ENCODE measurements around the gene CSRP2.

CSRP2 gene

DNA sequence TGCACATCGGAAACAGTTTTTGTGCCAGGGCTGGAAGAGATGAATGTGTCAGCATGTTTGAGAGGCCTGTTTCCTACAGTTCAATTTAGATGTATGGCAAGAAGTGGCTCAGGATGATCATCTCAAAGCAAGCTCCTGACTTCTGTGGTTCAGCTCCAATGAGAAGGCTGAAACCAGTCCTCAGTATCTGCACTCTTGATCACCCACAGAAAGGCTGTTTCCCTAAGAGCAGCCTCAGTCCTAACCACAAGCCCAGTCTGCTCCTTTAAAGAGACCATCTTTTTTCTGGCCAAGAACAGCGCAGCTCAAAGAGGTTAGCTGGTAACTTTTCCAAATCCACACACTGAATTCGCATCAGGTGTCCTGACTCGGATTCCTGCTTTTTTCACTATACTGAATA lies 19.2 kb downstream of the CSRP2 start:
- DNase-seq: no peak

DNA sequence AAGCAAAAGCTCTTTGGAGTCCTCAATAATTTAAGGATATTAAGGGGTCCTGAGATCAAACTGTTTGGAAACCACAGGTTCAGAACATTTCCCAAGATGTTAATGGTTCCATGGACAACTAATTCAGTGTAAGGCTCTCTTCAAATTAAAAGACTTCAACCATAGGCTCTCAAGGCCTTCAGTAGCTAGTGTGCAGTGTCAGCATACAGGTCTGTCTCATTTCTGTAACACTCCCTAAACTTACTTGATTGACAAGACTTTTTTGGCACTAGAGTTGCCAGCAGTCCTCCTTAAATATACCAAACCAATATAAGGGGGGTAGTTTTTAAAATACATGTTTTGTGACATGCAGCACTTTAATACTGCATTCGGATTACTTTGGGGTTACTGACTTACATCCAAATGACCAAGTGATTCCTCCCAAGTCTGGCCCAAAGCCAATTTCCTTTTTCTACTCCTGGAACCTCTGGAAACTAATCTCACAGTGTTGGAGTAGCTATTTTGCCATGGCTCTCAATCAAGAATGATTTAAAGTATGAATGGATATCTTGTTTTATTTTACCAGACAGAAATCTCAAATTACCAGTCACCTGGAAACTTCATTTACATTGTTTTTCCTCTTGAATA lies 22.7 kb downstream of the CSRP2 start:
- no peak for DNase-seq

DNA sequence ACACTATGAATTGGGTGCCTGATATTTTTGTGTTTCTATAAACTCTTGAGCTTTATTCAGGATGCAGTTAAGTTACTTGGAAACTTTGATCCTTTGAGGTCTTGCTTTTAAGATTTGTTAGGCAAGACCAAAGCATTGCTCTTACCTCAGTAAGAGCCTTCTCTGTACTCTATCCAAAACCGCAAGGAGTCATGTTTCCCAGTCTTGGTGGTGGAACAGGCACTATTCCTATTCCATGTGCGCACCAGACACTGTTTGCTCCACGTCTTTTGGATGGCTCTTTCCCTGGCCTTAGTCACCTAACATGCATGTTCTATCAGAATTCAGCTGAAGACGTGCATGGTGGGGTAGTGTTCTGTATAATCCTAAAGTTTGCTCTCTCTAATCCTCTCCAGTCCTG lies 23.5 kb downstream of the CSRP2 start:
- DNase-seq: no peak

DNA sequence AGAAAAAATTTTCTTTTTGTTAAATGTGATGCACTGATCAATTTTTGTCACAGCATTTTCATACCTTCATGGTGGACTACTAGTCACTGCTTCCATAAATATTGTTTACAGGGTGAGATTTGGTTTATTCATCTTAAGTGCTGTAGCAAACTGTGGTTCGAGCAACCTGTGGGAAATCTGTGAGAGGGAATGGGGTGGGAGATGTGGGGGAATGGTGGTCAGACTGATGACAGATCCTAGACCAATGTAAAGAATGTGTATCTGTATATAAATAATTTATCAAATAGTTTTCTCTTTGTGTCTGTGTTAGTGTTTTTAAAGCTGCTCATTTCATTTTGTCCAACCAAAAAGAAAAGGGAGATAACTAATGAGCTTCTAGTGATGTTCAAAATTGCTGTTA lies 26.7 kb downstream of the CSRP2 start:
- no peak for DNase-seq

DNA sequence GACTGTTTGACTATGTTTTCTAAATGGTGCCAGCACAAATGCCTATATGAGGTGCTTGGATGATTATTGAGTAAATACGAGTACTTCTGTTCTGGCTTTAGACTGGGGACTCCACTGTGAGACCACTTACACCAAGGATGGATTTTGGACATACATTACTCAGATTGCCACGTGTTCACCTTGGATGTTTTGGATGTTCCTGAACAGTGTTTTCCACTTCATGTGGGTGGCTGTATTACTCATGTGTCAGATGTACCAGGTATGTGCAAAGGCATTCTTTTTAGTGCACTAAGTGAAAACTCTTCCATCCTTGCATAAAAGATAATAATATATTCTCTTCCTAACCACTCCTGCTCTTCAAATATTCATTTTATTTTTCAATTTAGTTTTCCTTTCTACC lies 30.7 kb downstream of the CSRP2 start:
- DNase-seq: no peak

DNA sequence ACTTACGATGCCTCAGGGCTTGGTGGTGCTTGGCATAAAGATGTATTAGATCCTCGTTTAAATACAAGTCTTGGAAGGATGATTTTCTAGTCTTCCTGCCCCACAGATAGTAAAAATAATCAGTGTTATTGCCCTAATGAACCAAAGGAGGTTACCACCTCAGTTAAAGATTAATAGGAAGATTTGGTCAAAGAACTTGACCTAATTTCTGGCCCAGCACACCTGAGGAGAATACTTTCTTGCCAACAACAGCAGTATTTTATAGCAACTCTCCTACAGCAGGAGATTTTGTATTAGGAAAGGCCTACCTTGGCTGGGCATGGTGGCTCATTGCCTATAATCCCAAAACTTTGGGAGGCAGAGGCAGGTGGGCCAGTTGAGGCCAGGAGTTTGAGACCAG lies 31.6 kb downstream of the CSRP2 start:
- no peak for DNase-seq

DNA sequence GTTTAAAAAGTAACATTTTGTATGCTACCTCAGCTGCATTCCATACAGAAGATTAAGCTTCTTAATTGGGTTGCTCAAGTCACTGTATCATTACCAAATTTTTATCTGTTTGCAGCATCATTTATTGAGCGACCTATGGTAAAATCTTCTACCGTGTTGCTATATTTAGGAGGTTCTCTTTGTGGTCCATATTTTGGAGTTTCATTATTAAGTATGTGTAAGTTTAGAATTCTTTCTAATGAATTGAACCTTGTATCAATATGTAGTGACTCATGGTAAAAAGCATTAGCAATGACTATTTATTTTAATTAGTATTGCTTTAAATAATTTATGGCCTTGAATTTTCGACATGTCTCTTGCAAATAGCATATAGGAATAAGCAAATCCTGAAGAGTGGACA lies 42.2 kb downstream of the CSRP2 start:
- no peak for DNase-seq

DNA sequence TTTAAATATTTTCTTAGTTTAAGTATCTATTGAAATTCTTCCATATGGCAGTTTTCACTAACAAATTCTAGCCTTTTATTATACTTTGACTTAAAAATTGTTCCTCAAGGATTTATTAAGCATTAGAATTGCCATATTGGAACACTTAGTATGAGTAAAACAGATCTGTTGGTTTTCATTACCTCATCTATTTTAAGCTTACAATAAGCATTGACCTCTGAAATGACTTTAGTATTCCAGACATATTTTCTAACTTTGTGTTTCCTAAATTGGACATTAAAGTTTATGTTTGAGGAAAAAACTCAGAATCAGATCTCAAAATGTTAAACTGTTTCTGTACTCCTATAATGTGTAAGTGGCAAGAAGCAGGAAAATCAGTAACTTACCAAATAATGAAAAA lies 48.4 kb downstream of the CSRP2 start:
- DNase-seq: no peak

DNA sequence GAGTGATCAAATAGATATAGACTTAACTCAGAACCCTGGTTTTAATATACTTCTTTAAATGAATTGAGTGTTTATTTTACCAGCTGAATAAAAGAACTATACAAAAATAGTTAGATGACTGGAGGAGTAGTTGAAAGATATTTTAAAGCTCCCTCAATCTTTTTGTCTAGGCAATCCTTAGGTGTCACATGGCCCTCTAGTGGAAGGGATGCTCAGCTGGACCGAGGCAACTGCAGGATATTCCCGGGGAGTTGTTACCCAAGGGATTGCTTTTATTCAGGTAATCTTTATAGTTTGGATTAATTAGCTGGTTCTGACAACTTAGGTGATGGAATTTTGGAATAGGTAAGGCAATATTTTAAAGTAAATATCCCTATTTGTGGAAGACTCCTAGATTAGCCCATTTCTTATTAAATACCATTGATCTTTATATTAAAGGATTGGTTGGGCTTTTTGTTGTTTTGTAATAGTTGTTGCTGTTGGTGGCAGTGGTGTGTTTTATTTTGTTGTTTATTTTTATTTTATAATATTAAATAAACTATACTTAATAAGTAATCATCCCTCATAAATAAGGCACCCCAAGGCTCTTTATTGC lies 57.8 kb downstream of the CSRP2 start:
- DNase-seq: no peak

DNA sequence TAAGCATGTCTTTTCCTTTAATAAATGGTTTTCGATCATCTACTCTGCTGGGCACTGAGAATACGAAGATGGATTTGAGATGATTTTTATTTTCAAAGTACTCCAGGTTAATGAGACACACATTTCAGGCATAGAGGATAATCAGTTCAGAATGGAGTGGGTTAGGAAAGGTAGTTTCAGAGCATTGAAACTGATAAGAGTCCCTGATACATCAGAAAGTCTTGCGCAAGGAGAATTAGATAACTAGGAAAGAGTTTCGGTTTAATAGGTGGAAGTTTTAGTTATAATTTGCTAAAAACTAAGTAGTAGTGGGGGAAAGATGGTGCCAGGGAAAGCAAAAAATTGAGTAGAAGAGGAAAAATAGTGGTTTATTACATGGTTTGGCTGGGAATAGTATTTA lies 64.8 kb downstream of the CSRP2 start:
- no peak for DNase-seq

DNA sequence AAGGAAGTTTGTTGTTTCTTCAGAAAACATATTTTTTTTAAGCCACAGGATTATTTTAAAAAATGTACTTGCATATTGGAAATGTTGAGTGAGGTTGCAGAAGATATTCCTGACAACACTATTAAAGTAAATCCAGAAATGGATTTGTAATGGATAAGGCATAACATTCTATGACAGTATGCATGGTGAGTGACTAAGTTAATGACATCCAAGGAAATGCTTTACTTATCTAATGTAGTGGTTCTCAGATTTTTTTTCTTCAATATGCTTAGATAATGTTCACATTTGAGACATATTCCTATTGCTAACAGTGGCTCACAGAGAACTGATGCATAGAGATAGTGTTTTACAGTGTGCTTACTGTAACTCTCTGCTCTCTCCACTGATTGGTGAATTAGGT lies 65.6 kb downstream of the CSRP2 start:
- DNase-seq: no peak

DNA sequence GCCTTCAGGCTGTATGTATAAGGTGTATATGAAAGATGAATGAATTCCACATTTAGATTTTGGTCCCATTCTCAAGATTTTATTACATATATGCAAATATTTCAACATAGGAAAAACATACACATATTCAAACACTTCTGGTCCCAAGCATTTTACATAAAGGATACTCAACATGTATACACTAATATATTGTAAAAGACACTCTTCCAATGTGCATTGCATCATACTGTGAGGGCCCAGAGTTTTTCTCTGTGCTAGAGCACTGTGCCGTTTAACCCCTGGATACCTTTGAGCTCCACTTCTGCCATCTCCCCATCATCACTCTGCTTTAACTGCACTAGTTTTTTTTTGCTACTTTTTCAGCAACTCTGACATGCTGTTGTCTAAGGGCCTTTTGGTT lies 66.8 kb downstream of the CSRP2 start:
- DNase-seq: no peak

DNA sequence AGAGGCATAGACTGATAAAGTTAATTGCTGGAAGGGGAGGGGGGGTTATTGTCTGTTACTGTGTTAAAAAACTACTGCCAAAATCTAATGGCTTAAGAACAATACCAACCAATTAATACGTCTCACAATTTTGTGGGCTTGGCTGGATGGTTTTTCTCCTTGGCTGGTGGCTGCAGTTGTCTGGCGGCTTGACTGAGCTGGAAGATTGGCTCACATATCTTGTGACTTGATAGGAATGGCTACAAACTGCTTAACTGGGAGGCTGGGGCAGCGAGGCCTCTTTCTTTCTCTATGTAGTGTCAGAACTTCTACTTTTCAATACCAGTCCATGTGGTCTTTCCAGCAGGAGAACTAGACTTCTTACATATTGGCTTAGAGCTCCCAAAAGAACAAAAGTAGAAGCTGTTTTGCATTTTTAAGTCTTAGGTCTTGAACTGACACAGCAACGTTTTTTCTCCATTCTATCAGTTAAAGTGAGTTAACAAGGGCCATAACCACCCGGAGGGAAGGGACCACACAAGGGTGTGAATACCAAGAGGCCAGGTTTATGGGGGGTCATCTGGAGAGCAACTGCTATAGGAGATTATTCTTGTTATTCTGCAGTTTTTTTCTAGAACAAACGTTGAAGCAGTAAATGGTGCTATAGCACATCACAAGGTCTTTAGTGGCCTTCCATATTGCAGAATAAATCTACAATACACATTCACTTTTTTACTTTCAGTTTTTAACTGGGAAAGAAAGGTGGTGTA lies 68.0 kb downstream of the CSRP2 start:
- DNase-seq: no peak
